COR-L47 (cell line): ENCODE results near the gene NPM1.
"Not testable (repeated sequence)": the region's sequence is repeated elsewhere in the genome, so short reads cannot be mapped to it uniquely, and the experiment has no call there.

ENCODE experiments used
- DNase-seq: peaks from one replicate; lab custom pipeline; 2025; lab: John Stamatoyannopoulos, UW

The NPM1 gene

GRCh38 chr5:171413153-171413910 is 25.7 kb downstream of the NPM1 start:
- DNase-seq: no peak

- DNase-seq: not testable (repeated sequence)
Observed at GRCh38 chr5:171413993-171414392, 26.3 kb downstream of the NPM1 start.

GRCh38 chr5:171415115-171415730 is 27.6 kb downstream of the NPM1 start:
- no peak for DNase-seq

- no peak for DNase-seq
Observed at GRCh38 chr5:171416160-171417049, 28.8 kb downstream of the NPM1 start.

- peak; percentile 28 for DNase-seq
Observed at GRCh38 chr5:171418316-171418981, 30.8 kb downstream of the NPM1 start.

- DNase-seq: peak; percentile 29
Observed at GRCh38 chr5:171418982-171419687, 31.5 kb downstream of the NPM1 start, which contains the start of gene FGF18. FGF18 (plus strand) TSS chr5:171419647; CDS start chr5:171420200, 553 bp downstream.

- peak; percentile 36 for DNase-seq
Observed at GRCh38 chr5:171419688-171420430, 32.2 kb downstream of the NPM1 start.

GRCh38 chr5:171420431-171421241 is 33.0 kb downstream of the NPM1 start:
- DNase-seq: peak; percentile 24

GRCh38 chr5:171421331-171422262 is 33.9 kb downstream of the NPM1 start:
- DNase-seq: no peak

GRCh38 chr5:171422495-171422894 is 34.8 kb downstream of the NPM1 start:
- no peak for DNase-seq

- no peak for DNase-seq
Observed at GRCh38 chr5:171422902-171423663, 35.4 kb downstream of the NPM1 start.

- DNase-seq: no peak
Observed at GRCh38 chr5:171424726-171425125, 37.1 kb downstream of the NPM1 start.

- no peak for DNase-seq
Observed at GRCh38 chr5:171425596-171426244, 38.1 kb downstream of the NPM1 start.

GRCh38 chr5:171426266-171426665 is 38.6 kb downstream of the NPM1 start:
- no peak for DNase-seq

GRCh38 chr5:171426680-171427079 is 39.0 kb downstream of the NPM1 start:
- no peak for DNase-seq

- DNase-seq: no peak
Observed at GRCh38 chr5:171427318-171428167, 39.9 kb downstream of the NPM1 start.
